Measurements from ENCODE around the gene IRF2BP2. TPM values are rescaled to one million over a fixed set of nuclear protein-coding genes. Genes with fewer than 3 reads are reported as not detected.
A peak's percentile ranks its signal among the peaks of the same experiment; 100 is the strongest.

The IRF2BP2 gene
- total RNA-seq, 1 donor = 172 TPM

- Histone ChIP-seq H2AFZ (ENCODE audit: low read length) (no peak overlapping the region), H3K9me3 (ENCODE audit: low read depth, low read length) (no peaks in the 10 kb centered on the region), H3K27me3 (ENCODE audit: insufficient read depth, low read length) (no peaks in the 10 kb centered on the region), H3K79me2 (ENCODE audit: insufficient read depth, low read length) (peaks cover 63% of the 10 kb centered on the region), H3K4me3 (ENCODE audit: insufficient read depth, low read length) (peak overlapping the region; percentile 91), H4K20me1 (ENCODE audit: insufficient read depth, low read length) (peaks cover 15% of the 10 kb centered on the region), H3K27ac (ENCODE audit: low read depth, low read length) (peak overlapping the region; percentile 99), H3K4me2 (ENCODE audit: insufficient read depth, low read length) (peak overlapping the region; percentile 85), H3K4me1 (ENCODE audit: insufficient read depth, low read length) (peaks cover 56% of the 10 kb centered on the region), H3K36me3 (ENCODE audit: insufficient read depth, low read length) (peaks cover 46% of the 10 kb centered on the region)
- DNase-seq (ENCODE audit: insufficient read length, low spot score, missing footprints) = peak; percentile 92
- no peak for TF ChIP-seq CTCF (IDR thresholded peaks at IDR 0.05; ENCODE audit: extremely low read depth, low read depth, low read length)
Observed at GRCh38 chr1:234602334-234603220, 7.4 kb downstream of the IRF2BP2 start.

- Histone ChIP-seq H3K4me3 (ENCODE audit: insufficient read depth, low read length) (no peak overlapping the region), H3K9me3 (ENCODE audit: low read depth, low read length) (no peaks in the 10 kb centered on the region), H2AFZ (ENCODE audit: low read length) (no peak overlapping the region), H4K20me1 (ENCODE audit: insufficient read depth, low read length) (peaks cover 9% of the 10 kb centered on the region), H3K4me2 (ENCODE audit: insufficient read depth, low read length) (peak overlapping the region; percentile 85), H3K4me1 (ENCODE audit: insufficient read depth, low read length) (peaks cover 56% of the 10 kb centered on the region), H3K79me2 (ENCODE audit: insufficient read depth, low read length) (peaks cover 52% of the 10 kb centered on the region), H3K27ac (ENCODE audit: low read depth, low read length) (peak overlapping the region; percentile 99), H3K27me3 (ENCODE audit: insufficient read depth, low read length) (no peaks in the 10 kb centered on the region), H3K36me3 (ENCODE audit: insufficient read depth, low read length) (peaks cover 35% of the 10 kb centered on the region)
- no peak for TF ChIP-seq CTCF (IDR thresholded peaks at IDR 0.05; ENCODE audit: extremely low read depth, low read depth, low read length)
- DNase-seq (ENCODE audit: insufficient read length, low spot score, missing footprints) = peak; percentile 88
Observed at GRCh38 chr1:234601301-234602017, 8.5 kb downstream of the IRF2BP2 start.

GRCh38 chr1:234600418-234601281 lies 9.3 kb downstream of the IRF2BP2 start:
- H3K27ac ChIP-seq (ENCODE audit: low read depth, low read length) = peak overlapping the region; percentile 99
- H3K4me1 ChIP-seq (ENCODE audit: insufficient read depth, low read length) = peaks cover 56% of the 10 kb centered on the region
- H3K4me2 ChIP-seq (ENCODE audit: insufficient read depth, low read length) = peak overlapping the region; percentile 85
- no peak overlapping the region for H2AFZ ChIP-seq (ENCODE audit: low read length)
- H3K4me3 ChIP-seq (ENCODE audit: insufficient read depth, low read length) = peak overlapping the region; percentile 72
- peaks cover 27% of the 10 kb centered on the region for H3K36me3 ChIP-seq (ENCODE audit: insufficient read depth, low read length)
- H3K27me3 ChIP-seq (ENCODE audit: insufficient read depth, low read length) = no peaks in the 10 kb centered on the region
- H4K20me1 ChIP-seq (ENCODE audit: insufficient read depth, low read length) = peaks cover 5% of the 10 kb centered on the region
- TF ChIP-seq CTCF (IDR thresholded peaks at IDR 0.05; ENCODE audit: extremely low read depth, low read depth, low read length) = no peak
- DNase-seq (ENCODE audit: insufficient read length, low spot score, missing footprints) = no peak
- peaks cover 44% of the 10 kb centered on the region for H3K79me2 ChIP-seq (ENCODE audit: insufficient read depth, low read length)
- H3K9me3 ChIP-seq (ENCODE audit: low read depth, low read length) = no peaks in the 10 kb centered on the region

All from osteoblast (primary cell).